ENCODE measurements around the gene TOE1. TPM values are rescaled to one million over a fixed set of nuclear protein-coding genes. Genes with fewer than 3 reads are reported as not detected.

The TOE1 gene
- total and polyA plus RNA-seq, 2 of the 8 experiments (the other 6 are each of a cell fraction or from before 2014, with no cell fraction given), result 15.2 to 25.8 TPM

GRCh38 chr1:45373573-45373972 is 33.6 kb downstream of the TOE1 start (continued):
- no peak for TF ChIP-seq RNF2 (IDR thresholded peaks at IDR 0.05; ENCODE audit: borderline replicate concordance, low read depth, low read length, missing control alignments, poor library complexity, severe bottlenecking)
- no peak for TF ChIP-seq SIX5 (IDR thresholded peaks at IDR 0.05; ENCODE audit: low read depth, low read length)
